HG03196 (cell line): ENCODE measurements around the gene CPEB3.
A peak's percentile ranks its signal among the peaks of the same experiment; 100 is the strongest.

Experiments used
- ATAC-seq: cut with Tn5 transposase; IDR thresholded peaks from one replicate; pipeline ENCODE4 v1.9.1; 2021; ENCODE audit not compliant: unreplicated experiment

Gene CPEB3

DNA sequence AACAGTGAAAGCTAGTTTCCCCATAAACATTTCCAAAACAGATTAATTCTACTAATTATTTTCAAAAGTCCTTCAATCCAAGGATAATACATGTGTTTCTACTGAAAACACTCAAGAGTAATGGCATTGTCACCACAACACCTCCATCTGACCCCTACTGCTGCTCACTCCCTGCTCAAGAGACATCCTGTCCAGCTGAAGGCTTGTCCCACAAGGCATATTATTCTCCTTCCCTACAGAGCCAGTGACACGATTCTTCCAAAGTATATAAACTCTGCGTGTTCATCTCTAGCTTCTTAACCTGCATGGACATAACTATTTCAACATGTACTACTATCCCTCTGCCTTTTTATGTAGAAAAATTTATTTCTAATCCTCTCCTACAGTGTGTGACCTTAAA, 182.1 kb downstream of the CPEB3 start:
- ATAC-seq = no peak

DNA sequence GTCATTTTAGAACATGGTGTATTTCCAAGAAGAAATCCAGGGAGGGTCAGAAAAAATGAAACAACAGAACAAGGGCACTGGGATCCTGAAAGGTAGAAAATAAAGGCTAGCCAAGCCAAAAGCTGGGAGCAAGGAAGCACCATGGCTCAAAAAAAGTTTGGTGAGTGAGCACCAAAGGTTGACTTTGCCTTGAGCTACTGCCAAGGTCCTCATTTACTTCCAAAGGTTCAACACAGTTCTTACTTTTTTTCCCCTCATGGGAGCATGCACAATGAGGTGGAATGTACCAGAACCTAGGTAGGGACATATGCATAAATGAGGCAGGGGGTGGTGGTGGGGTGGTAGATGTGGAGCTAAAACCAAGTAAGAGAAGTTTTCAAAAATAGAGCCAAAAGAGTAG, 182.8 kb downstream of the CPEB3 start:
- ATAC-seq = no peak

DNA sequence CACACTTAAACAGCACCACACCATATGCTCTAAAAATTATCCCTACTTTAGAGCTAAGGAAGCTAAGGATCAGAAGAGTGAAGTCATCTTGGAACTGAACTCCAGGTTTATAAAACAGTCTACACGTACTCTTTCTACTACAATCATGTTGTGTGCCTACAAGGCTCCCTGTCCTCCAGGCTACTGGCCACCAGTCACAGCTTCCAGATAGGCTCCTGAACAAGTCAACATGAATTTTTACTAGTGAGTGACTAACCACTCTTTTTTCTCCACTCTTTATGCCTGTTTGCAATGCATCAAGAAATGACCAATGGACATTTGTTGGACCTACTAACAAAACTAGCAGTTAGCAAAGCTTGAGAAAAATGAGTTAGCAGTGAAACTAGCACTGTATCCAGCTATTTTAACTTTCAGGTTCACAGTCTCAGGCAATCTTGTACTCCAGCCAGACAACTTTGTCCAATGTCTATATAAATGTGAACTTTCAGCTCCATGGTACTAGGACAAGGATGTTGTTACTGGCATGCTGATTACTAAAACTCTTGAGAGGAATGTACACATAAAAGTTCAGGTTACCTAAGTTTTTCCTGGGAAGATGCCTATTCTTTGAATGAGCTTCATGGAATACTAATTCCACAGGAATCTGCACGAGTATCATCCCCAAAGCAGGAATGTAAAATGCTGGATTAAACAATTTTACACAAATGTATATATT, 187.3 kb downstream of the CPEB3 start:
- ATAC-seq = no peak

DNA sequence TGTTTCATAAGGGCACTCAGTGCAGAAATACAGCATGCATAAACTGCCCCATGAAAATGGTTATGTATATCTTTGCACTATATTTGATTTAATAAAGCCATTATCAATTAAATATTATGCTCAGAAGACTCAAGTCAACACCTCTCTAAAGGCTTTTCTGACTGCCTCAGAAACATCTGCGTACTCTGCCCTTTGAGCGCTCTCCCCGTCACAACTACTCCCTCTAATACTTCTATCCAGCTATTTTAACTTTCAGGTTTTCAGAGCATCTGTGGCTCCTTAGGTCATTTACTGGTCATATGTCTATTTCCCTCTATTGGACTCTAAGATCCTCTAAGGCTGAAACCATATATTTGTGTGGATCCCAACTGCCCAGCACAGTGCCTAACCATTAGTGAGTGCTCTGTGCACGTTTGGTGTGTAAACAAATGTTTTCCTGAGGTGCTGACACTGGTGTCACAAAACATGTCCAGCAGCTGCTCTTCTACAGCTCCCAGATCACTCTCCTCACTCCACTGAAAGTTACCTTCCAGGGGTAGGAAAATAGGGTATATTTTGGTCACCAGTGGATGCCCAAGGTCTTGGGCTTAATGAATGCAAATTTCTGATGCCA, 188.2 kb downstream of the CPEB3 start:
- ATAC-seq = no peak

DNA sequence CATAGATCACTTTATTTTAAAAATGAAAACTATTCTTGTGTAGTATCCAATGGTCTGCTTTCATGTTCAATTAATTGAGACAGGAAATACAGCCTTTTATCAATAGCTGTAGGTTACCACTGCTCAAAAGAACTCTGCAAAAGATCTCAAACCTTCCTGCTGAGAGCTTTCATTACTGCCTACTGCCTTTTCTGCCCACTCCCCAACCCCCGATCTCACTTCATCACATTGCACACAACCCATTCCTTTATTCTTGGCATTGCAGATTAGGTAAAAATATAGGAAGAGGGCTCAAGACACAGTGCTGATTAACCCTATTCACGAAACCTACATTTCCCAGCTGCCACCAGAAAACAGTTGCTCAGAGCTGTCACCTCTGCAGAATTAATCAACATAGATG, 195.9 kb downstream of the CPEB3 start:
- ATAC-seq = no peak

DNA sequence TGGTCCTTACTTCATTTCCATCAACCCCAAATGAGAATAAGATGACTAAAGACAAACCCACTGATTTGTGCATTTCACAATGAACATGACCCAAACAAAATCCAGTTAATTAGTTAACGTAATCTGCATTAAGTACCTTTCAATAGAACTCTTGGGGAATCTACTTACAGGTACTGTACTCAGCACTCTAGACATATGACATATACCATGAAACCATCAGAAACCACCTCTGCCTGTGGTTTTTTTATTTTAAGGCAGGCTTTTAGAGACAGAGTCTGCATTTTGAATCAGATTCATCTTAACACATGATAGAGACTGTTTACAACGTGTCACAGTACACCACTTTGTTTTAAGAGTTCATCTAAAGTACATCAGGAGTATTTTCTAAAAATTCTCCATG, 198.9 kb downstream of the CPEB3 start:
- no peak for ATAC-seq

DNA sequence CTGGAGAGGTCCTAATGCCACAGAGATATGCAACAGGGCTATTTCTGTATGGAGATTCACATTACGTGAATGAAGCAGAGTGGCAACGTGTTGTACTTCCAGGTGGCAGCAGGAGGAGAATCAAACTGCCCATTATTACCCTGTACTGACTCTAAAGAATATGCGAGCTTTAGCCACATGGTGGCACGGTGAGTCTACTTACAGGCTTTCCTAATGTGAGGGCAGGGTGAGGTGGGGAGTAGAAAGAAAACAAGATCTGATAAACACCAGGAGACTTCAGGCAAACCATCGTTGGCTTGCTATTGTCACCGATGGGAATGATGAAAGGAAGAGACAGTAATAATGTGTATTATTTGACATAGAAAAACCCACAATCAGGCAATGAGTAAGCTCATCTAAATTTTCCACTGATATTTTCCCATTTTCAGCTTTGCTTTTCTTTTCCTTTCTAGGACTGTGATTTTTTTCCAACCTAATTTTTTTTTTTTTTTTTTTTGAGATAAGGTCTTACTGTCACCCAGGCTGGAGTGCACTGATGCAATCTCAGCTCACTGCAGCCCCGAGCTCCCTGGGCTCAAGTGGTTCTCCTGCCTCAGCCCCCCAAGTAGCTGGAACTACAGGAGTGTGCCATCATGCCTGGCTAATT, 203.0 kb downstream of the CPEB3 start:
- ATAC-seq = peak; percentile 92

DNA sequence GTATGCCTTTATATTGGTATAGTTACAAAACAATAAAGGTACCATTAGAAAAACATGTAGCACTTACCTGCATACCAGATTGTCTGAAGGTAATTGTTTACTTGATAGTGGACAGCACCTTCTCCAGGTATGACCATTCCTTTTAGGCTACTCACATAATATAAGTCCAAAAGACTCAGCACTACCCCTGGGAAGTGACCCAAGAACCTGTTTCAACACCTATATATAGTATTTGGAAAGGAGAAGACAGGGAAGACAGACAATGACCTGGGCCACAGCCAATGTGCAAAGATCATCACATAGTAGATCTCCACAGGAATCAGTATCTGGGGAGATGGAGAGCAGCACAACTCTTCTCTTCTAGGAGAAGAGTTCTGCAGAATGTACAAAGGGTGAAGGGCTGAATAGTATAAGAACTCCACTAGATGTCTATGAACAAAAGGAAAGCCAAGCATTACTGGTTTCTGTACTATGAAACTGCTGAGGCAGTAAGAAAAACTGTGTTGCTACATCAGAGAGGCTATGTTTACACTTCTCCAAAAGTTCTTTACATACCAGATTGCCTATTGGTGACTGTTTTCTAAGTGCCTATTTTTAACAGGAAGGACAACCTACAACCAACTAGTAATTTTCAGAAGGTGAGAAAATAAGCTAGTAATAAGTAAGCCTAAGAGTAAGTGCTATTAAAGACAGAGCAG, 208.1 kb downstream of the CPEB3 start:
- ATAC-seq = no peak

DNA sequence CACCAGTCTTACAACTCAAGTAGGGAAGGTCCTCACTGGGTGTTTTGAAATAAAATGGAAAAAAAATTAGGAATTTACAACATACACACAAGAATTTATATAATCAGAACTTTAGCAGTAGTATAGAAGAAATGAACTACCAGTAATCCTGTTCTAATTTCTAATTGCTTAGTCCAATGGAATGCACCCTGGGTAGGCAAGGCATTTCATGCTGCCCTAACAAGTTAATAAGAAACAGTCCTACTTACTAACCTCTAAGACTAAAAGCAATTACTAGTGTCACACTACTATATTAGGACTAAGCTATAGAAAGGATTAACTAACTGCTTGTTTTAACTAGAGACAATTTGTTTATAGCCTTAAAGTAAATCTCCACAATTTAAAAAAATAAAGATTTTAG, 209.2 kb downstream of the CPEB3 start:
- ATAC-seq = no peak

DNA sequence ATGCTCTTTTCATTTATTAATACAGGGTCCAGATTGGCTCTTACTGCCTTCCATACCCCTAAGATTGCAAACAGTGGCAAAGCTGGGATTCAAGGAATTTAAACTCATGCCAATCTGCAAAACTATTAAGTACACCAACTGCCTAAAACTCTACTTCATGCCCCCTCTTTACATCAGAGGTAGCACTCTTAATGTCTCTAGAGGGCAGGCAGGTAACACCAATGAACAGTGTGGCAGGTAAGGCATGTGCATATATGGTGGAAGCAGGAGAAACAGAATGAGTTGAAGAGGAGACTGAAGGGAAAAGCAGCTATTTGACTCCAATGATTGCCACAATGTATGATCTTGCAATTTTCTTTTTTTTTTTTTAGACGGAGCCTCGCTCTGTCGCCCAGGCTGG, 210.6 kb downstream of the CPEB3 start:
- no peak for ATAC-seq

DNA sequence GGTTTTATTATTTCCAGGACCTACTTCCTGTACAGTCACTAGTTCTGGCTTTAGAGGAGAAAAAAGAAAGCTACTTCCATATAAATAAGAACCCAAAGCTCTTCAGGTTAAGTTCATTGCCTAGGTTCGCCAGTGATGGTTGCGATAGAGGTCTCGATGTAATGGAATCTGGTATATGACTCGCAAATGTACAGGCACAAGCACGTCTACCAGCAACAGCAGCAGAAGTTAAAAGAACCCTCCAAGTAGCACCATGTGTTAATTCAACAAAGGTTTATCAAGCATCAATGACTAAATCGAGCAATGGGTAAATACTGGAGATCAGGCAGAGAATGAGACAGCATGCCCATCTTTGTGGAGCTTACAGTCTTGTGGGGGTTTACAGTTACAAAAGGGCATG, 211.9 kb downstream of the CPEB3 start:
- no peak for ATAC-seq

DNA sequence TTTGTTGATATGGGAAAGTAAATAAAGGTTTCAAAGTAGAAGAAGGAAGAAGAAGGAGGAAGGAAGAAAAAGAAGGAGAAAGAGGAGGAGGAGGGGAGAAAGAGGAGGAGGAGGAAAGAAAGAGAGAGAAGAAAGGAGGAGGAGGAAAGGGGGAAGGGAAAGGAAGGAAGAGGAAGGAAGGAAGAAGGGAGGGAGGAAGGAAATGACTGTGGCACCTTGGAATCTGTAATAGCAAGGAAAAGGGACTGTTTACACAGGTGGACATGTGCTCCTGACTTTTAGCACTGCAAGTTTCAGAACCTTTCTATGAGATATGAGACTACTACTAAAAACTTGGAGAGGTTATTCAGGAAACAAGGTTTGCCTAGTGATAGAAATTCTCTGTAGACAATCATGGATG, 214.2 kb downstream of the CPEB3 start:
- ATAC-seq = no peak

DNA sequence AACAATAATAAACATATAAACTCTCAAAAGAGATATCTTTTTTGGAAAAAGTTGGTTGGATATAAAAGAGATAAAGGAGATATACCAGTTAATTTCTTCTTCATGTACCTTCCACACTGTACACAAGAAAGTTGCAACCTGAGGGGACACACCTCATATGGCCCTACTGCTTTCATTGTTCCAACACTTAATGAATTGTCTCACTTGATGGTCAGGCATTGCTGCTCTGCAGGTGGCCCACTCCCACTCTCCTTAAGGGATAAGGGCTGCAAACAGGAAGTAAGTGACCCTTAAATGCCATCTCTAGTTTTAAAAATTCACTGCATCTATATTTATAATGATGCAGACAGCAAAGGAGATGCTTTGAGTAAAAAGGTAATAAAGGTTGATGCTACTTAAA, 215.0 kb downstream of the CPEB3 start:
- ATAC-seq = no peak

DNA sequence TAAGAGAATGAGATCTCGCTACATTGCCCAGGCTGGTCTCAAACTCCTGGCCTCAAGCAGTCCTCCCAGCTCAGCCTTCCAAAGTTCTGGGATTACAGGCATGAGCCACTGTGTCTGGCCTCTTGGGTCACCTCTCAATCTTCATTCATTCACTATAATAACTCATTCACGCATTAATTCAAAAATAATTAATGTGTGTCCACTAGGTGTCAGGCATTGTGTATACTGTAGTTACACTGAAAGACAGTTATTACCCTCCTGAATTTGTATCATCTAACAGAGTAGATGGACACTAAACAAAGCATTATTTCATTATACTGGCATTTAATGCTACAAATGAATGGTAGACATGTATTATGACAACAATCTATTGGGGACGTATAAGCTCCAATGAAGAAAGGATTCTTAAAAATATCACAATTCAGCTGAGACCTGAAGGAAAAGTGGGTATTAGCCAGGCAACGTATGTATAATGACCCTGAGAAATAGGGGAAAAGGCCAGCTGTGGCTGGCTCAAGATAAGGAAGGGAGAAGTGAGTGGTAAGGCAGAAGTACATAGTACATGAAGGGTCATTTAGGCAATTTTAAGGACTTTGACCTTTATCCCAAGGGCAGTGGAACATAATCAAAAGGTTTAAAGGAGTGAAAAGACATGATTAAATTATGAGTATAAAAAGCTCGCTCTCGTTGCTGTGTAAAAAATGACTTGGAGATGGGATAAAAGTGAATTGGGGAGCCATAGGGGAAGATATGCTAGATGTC, 216.6 kb downstream of the CPEB3 start:
- ATAC-seq = no peak

DNA sequence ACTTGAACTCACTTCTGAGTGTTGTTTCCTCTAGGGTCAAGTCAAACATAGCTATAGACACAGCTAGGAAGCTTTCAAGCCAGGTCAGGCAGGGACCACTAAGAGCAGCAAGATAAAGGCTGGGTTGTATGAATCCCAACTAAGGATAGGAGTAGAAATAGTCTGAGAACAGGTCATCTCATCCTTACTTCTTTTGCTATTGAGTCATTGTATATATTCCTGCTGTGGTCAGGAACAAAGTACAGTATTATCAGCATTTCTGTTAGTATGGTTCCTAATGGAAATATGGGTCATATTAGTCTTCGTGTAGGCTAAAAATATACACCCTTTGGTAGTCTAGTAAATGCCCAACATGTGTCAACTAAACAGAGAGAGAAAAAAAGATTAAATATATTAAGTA, 222.0 kb downstream of the CPEB3 start:
- no peak for ATAC-seq

DNA sequence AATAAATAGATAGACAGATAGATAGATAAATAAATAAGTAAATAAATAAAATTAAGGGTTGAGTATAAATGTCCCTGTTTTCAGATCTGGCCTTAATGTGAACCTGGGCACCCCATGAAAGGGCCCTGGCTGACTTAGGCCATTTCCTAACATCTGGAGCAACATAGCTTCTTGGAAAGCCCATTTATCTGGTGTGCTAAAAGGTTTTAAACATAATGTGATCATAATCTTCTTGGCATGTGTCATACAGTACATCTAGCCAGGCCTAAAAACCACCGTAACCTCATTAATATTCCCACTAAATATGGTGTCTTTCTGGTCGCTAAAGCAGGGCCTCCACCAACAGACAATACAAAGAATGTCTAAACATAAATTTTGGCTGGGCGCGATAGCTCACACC, 224.5 kb downstream of the CPEB3 start:
- no peak for ATAC-seq

DNA sequence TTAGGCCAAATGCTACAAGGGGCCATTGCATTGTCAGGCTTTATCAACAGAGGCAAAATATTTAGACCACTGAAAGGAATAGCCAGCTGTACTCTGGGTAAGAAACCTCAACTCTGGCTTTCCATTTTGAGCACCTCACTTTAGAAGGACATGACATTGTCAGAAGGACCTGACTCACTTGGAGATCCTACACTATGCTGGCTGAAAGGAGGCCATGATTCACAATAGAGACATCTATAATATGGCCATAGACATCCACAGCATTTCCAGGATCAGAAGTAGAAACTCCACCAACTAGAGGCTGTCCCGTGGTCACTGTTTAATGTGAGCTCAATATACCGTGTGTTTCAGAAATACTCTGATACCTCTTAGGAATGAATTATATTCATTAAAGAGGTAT, 226.4 kb downstream of the CPEB3 start:
- ATAC-seq = no peak

DNA sequence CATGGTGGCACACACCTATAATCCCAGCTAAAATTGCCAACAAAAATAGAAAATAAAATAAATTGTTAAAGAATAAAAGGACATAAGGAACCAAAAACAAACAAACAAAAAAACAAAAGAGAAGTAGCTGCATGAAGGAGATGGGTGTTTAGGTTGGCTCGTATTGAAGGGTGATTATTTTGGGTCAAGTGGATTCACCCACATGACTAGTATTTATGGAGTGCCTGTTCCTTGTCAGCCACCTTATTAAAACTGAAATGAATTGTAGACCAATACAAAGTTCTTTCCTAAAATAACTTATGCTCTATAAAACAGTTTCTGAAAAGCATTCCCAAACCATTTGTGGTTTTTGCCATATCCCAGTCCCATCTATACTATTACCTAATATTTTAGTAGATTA, 228.6 kb downstream of the CPEB3 start:
- no peak for ATAC-seq

DNA sequence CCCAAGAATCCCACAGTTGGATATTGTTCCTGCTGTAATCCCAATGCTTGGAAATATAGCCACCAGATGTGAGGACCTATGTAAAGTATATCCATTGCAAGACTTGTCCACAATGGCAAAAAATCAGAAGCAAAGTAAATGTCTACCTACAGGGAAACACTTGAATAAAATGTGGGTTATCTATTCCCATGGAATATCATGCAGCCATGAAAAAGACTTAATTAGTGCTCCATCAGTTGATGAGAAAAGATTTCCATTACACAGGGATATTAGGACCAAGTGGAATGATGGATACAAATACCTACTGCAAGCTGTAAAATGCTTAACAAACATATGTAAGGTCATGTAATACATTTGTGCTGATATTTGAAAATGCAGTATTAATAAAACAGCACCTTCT, 236.1 kb downstream of the CPEB3 start:
- no peak for ATAC-seq

DNA sequence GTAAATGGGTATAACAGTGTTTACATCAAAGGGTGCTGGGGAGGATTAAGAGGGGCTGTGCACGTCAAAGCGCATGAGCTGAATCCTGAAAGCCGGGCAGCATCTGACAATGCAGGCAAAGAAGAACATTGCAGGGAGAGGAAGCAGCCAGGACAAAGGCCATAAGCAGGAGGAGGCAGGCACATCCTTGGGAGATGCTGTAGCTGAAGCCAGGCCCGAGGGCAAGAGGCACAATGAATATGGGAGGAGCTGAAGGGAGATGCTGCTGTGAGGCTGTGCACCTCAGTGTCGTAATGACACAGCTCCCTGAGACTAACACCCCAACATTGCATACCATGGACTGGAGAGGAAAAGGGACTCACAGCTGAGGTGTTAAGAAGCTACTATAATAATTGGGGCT, 238.1 kb downstream of the CPEB3 start:
- ATAC-seq = no peak

DNA sequence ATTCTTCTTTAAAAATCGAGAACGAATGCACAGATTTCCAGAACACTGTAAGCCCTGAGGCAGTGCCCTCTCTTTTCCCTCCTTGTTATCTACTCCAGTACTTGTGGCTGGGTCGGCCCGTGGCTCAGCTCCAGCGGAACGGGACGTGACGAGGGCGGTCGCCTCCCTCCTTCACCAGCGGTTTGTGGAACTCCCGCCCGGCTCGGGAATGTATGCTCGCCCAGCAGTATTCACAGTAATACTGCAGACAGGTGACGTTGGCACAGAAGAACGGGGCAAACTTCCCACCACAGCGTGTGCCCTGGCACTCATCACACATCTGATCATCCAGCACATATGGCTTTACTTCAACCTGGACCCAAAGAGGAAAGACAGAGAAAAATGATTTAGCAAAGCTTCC, 238.8 kb downstream of the CPEB3 start:
- ATAC-seq = no peak
